Measurements from ENCODE around the gene GPC6.
"Not testable (repeated sequence)": the region's sequence is repeated elsewhere in the genome, so short reads cannot be mapped to it uniquely, and the experiment has no call there.

GPC6 gene

GRCh38 chr13:93318534-93319254, 92.1 kb downstream of the GPC6 start:
- DNase-seq (ENCODE audit: low read depth, low spot score): no peak
- H3K4me3 ChIP-seq (ENCODE audit: low read depth, low read length): no peak overlapping the region
- no peak for TF ChIP-seq CTCF (IDR thresholded peaks at IDR 0.05; ENCODE audit: low read depth, low read length)
- in situ Hi-C loops (cut with HindIII; ENCODE audit: low sequenced_read_pairs): no loop called here

GRCh38 chr13:93320942-93321341, 94.3 kb downstream of the GPC6 start:
- no peak overlapping the region for H3K4me3 ChIP-seq (ENCODE audit: low read depth, low read length)
- TF ChIP-seq CTCF (IDR thresholded peaks at IDR 0.05; ENCODE audit: low read depth, low read length): no peak
- in situ Hi-C loops (cut with HindIII; ENCODE audit: low sequenced_read_pairs): no loop called here
- peak; percentile 10 for DNase-seq (ENCODE audit: low read depth, low spot score)

- H3K4me3 ChIP-seq (ENCODE audit: low read depth, low read length): not testable (repeated sequence)
These were observed 97.3 kb downstream of the GPC6 start for GRCh38 chr13:93323880-93324279.

GRCh38 chr13:93325303-93326233, 99.0 kb downstream of the GPC6 start:
- H3K4me3 ChIP-seq (ENCODE audit: low read depth, low read length): no peak overlapping the region
- in situ Hi-C loops (cut with HindIII; ENCODE audit: low sequenced_read_pairs): no loop called here
- TF ChIP-seq CTCF (IDR thresholded peaks at IDR 0.05; ENCODE audit: low read depth, low read length): no peak
- no peak for DNase-seq (ENCODE audit: low read depth, low spot score)

More at GRCh38 chr13:93323880-93324279, 97.3 kb downstream of the GPC6 start:
- DNase-seq (ENCODE audit: low read depth, low spot score); in situ Hi-C loops (cut with HindIII; ENCODE audit: low sequenced_read_pairs): not testable (repeated sequence)

- DNase-seq (ENCODE audit: low read depth, low spot score): no peak
- no peak overlapping the region for H3K4me3 ChIP-seq (ENCODE audit: low read depth, low read length)
- no peak for TF ChIP-seq CTCF (IDR thresholded peaks at IDR 0.05; ENCODE audit: low read depth, low read length)
- in situ Hi-C loops (cut with HindIII; ENCODE audit: low sequenced_read_pairs): no loop called here
These were observed 99.7 kb downstream of the GPC6 start for GRCh38 chr13:93326234-93326811.

- in situ Hi-C loops (cut with HindIII; ENCODE audit: low sequenced_read_pairs): no loop called here
- TF ChIP-seq CTCF (IDR thresholded peaks at IDR 0.05; ENCODE audit: low read depth, low read length): no peak
- DNase-seq (ENCODE audit: low read depth, low spot score): no peak
- no peak overlapping the region for H3K4me3 ChIP-seq (ENCODE audit: low read depth, low read length)
These were observed 102.3 kb downstream of the GPC6 start for GRCh38 chr13:93328943-93329342.
